ENCODE data around the gene PPP4R3A.
"Not testable (repeated sequence)": the region's sequence is repeated elsewhere in the genome, so short reads cannot be mapped to it uniquely, and the experiment has no call there.

Gene PPP4R3A

GRCh38 chr14:91510171-91511042 is at the start of gene PPP4R3A:
TSS of gene PPP4R3A (minus strand) at chr14:91510310. CDS start at chr14:91509647, 663 bp downstream.
- DNase-seq (ENCODE audit: low spot score), result peak; percentile 96

- DNase-seq (ENCODE audit: low spot score), result no peak
Observed at GRCh38 chr14:91555531-91555930, 45.4 kb upstream of the PPP4R3A start.

GRCh38 chr14:91554535-91555332 is 44.6 kb upstream of the PPP4R3A start:
- no peak for DNase-seq (ENCODE audit: low spot score)

- DNase-seq (ENCODE audit: low spot score), result no peak
Observed at GRCh38 chr14:91548108-91548507, 38.0 kb upstream of the PPP4R3A start.

GRCh38 chr14:91545946-91546716 is 36.0 kb upstream of the PPP4R3A start:
- no peak for DNase-seq (ENCODE audit: low spot score)

- no peak for DNase-seq (ENCODE audit: low spot score)
Observed at GRCh38 chr14:91545204-91545603, 35.1 kb upstream of the PPP4R3A start.

GRCh38 chr14:91536327-91536726 is 26.2 kb upstream of the PPP4R3A start:
- DNase-seq (ENCODE audit: low spot score), result no peak

- not testable (repeated sequence) for DNase-seq (ENCODE audit: low spot score)
Observed at GRCh38 chr14:91534059-91534458, 23.9 kb upstream of the PPP4R3A start.

- DNase-seq (ENCODE audit: low spot score), result no peak
Observed at GRCh38 chr14:91533623-91534022, 23.5 kb upstream of the PPP4R3A start.

GRCh38 chr14:91523972-91524371 is 13.9 kb upstream of the PPP4R3A start:
- no peak for DNase-seq (ENCODE audit: low spot score)

- DNase-seq (ENCODE audit: low spot score), result no peak
Observed at GRCh38 chr14:91521061-91521640, 11.0 kb upstream of the PPP4R3A start.

GRCh38 chr14:91520138-91520537 is 10.0 kb upstream of the PPP4R3A start:
- no peak for DNase-seq (ENCODE audit: low spot score)

- DNase-seq (ENCODE audit: low spot score), result no peak
Observed at GRCh38 chr14:91519239-91520036, 9.3 kb upstream of the PPP4R3A start.

GRCh38 chr14:91516663-91517388 is 6.7 kb upstream of the PPP4R3A start:
- no peak for DNase-seq (ENCODE audit: low spot score)

GRCh38 chr14:91515979-91516378 is 5.9 kb upstream of the PPP4R3A start:
- no peak for DNase-seq (ENCODE audit: low spot score)

- no peak for DNase-seq (ENCODE audit: low spot score)
Observed at GRCh38 chr14:91511043-91511383, 903 bp upstream of the PPP4R3A start.

- DNase-seq (ENCODE audit: low spot score), result no peak
Observed at GRCh38 chr14:91509878-91510170, 286 bp downstream of the PPP4R3A start.

GRCh38 chr14:91509083-91509877 is 830 bp downstream of the PPP4R3A start:
- DNase-seq (ENCODE audit: low spot score), result peak; percentile 5

- DNase-seq (ENCODE audit: low spot score), result no peak
Observed at GRCh38 chr14:91508105-91508504, 2.0 kb downstream of the PPP4R3A start.

- no peak for DNase-seq (ENCODE audit: low spot score)
Observed at GRCh38 chr14:91506226-91506625, 3.9 kb downstream of the PPP4R3A start.
